ENCODE measurements around the gene CKS1B.

CKS1B gene

DNA sequence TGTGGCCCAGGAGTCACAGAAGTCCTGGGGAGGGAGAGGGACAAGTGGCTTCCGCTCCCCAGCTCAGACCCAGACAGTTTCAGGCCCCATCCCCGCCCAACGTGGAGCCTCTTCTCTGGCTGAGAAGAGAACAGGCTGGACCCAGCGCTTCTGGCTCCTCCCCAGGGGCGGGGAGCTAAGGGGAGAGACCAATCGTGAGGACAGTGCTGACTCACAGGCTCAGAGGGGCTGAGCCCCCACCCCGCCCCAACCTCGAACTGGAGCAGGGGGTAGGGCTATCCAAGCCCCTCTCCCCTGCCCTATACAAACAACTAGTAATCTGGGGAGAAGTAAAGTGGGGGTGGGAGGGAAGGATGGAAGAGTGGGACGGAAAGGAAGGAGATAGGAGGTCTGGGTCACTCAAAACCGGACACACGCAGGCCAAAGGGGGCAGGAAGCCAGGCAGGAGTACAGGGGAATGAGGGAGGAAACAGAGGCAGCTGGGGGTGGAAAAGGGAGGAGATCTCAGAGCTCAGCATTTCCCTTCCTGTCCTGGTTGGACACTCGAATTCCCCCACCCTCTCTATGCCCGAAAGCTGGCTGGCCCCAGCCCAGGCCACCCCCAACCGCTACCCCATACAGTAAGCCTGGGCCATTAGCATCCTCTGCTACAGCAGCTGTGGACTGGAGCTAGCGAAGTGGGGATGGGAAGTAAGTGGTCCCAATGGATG is 3.7 kb upstream of the CKS1B start, which contains the start of gene SHC1:
Gene SHC1, minus strand, starts transcription at position 117 of the 710 bp plus-strand sequence. CDS start 221 bp downstream, outside the sequence.
- Histone ChIP-seq H3K4me1 (ENCODE audit: control insufficient read depth, low read depth, low read length) (peaks cover 6% of the 10 kb centered on the region), H4K8ac (ENCODE audit: low read depth, low read length) (no peak within 1 kb of the TSS), H3K4ac (ENCODE audit: low read depth, low read length) (peak within 1 kb of the TSS; percentile 70), H2BK120ac (ENCODE audit: low read depth, low read length) (peak within 1 kb of the TSS; percentile 5), H3K79me1 (ENCODE audit: low read length) (peaks cover 22% of the 10 kb centered on the region), H3K79me2 (ENCODE audit: control insufficient read depth, insufficient read depth, low read length) (peaks cover 43% of the 10 kb centered on the region), H2AK5ac (ENCODE audit: low read length) (peak within 1 kb of the TSS; percentile 93), H3K4me3 (ENCODE audit: low read length) (peak within 1 kb of the TSS; percentile 79), H3K18ac (ENCODE audit: low read length) (peak within 1 kb of the TSS; percentile 83), H3K56ac (ENCODE audit: low read length) (peak within 1 kb of the TSS; percentile 95), H3K4me2 (ENCODE audit: low read length) (peak within 1 kb of the TSS; percentile 73), H3K23ac (ENCODE audit: low read length) (peak within 1 kb of the TSS; percentile 59), H4K5ac (ENCODE audit: low read length) (peak within 1 kb of the TSS; percentile 85), H3K36me3 (ENCODE audit: control insufficient read depth, insufficient read depth, low read length) (peaks cover 11% of the 10 kb centered on the region), H3K27me3 (ENCODE audit: insufficient read depth, low read length, poor library complexity) (no peaks in the 10 kb centered on the region), H2BK5ac (ENCODE audit: low read length) (peak within 1 kb of the TSS; percentile 94), H2BK15ac (replicated peaks; ENCODE audit: low read depth) (no peak within 1 kb of the TSS), H3K9ac (ENCODE audit: low read length) (peak within 1 kb of the TSS; percentile 95), H3K27ac (ENCODE audit: low read depth, low read length) (peak within 1 kb of the TSS; percentile 96)
- DNase-seq: peak; percentile 98
- WGBS (ENCODE audit: extremely low coverage, insufficient coverage, low lambda C conversion rate): no CpG with 5 or more reads among the region's 15 CpGs

DNA sequence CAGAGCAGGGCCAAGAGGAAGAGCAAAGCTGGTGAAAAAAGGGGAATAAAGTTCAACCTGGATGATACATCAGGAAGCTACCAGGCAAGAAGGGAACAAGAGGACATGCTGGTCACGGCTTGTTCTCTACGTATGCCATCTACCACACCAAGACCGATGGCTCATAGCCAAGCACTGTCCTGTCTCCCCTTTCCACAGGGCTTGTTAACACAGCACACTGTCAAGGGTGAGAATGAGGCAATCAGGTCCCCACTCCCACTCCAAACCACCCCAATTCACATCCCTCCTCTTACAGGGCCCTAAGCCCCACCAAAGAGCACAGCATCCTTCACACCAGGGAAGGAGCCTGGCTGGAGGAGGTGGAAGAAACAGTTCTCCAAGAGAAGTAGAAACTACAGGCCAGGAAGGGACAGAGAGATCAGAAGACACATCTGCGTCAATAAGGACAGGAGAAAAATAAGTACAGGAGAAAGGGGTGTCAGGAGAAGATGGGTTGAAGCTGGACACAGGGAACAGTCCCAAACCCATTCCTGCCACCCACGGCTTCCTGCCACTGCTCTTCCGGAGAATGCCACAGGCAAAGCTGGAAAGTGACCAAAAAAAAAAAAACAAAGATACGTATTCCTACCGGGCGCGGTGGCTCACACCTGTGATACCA is 3.0 kb upstream of the CKS1B start:
- Histone ChIP-seq H2BK120ac (ENCODE audit: low read depth, low read length) (peak overlapping the region; percentile 5), H3K4me1 (ENCODE audit: control insufficient read depth, low read depth, low read length) (peaks cover 9% of the 10 kb centered on the region), H2AK5ac (ENCODE audit: low read length) (peak overlapping the region; percentile 93), H3K56ac (ENCODE audit: low read length) (peak overlapping the region; percentile 95), H2BK5ac (ENCODE audit: low read length) (peak overlapping the region; percentile 94), H4K8ac (ENCODE audit: low read depth, low read length) (no peak overlapping the region), H3K4me3 (ENCODE audit: low read length) (no peak overlapping the region), H3K18ac (ENCODE audit: low read length) (peak overlapping the region; percentile 11), H4K5ac (ENCODE audit: low read length) (peak overlapping the region; percentile 85), H3K27me3 (ENCODE audit: insufficient read depth, low read length, poor library complexity) (no peaks in the 10 kb centered on the region), H3K79me1 (ENCODE audit: low read length) (peaks cover 20% of the 10 kb centered on the region), H3K36me3 (ENCODE audit: control insufficient read depth, insufficient read depth, low read length) (peaks cover 9% of the 10 kb centered on the region), H3K79me2 (ENCODE audit: control insufficient read depth, insufficient read depth, low read length) (peaks cover 50% of the 10 kb centered on the region), H3K23ac (ENCODE audit: low read length) (peak overlapping the region; percentile 48), H3K27ac (ENCODE audit: low read depth, low read length) (peak overlapping the region; percentile 96), H3K9ac (ENCODE audit: low read length) (peak overlapping the region; percentile 71), H3K4ac (ENCODE audit: low read depth, low read length) (peak overlapping the region; percentile 61), H2BK15ac (replicated peaks; ENCODE audit: low read depth) (no peak overlapping the region), H3K4me2 (ENCODE audit: low read length) (peak overlapping the region; percentile 30)
- no CpG with 5 or more reads among the region's 10 CpGs for WGBS (ENCODE audit: extremely low coverage, insufficient coverage, low lambda C conversion rate)
- DNase-seq: peak; percentile 48

DNA sequence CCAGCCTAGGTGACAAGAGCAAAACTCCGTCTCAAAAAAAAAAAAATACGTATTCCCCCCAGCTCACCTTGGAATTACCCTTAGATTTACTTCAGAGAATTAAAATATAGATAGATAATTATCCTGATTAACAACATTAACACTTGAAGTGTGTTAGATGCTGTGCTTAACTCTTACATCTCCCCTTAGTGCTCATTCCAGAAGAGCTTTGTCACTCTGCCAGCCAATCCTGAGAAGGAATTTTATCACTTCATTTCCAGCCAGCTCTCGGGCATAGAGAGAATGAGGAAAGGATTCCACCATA is 2.3 kb upstream of the CKS1B start:
- Histone ChIP-seq H3K4me3 (ENCODE audit: low read length) (no peak overlapping the region), H2AK5ac (ENCODE audit: low read length) (no peak overlapping the region), H3K56ac (ENCODE audit: low read length) (peak overlapping the region; percentile 96), H3K4me2 (ENCODE audit: low read length) (peak overlapping the region; percentile 37), H3K4me1 (ENCODE audit: control insufficient read depth, low read depth, low read length) (peaks cover 11% of the 10 kb centered on the region), H3K27me3 (ENCODE audit: insufficient read depth, low read length, poor library complexity) (no peaks in the 10 kb centered on the region), H4K8ac (ENCODE audit: low read depth, low read length) (no peak overlapping the region), H3K4ac (ENCODE audit: low read depth, low read length) (peak overlapping the region; percentile 29), H3K27ac (ENCODE audit: low read depth, low read length) (peak overlapping the region; percentile 96), H3K36me3 (ENCODE audit: control insufficient read depth, insufficient read depth, low read length) (peaks cover 5% of the 10 kb centered on the region), H4K5ac (ENCODE audit: low read length) (no peak overlapping the region), H2BK5ac (ENCODE audit: low read length) (peak overlapping the region; percentile 91), H2BK15ac (replicated peaks; ENCODE audit: low read depth) (no peak overlapping the region), H3K9ac (ENCODE audit: low read length) (peak overlapping the region; percentile 69), H3K18ac (ENCODE audit: low read length) (peak overlapping the region; percentile 81), H2BK120ac (ENCODE audit: low read depth, low read length) (peak overlapping the region; percentile 40), H3K79me1 (ENCODE audit: low read length) (peaks cover 19% of the 10 kb centered on the region), H3K23ac (ENCODE audit: low read length) (no peak overlapping the region), H3K79me2 (ENCODE audit: control insufficient read depth, insufficient read depth, low read length) (peaks cover 57% of the 10 kb centered on the region)
- WGBS (ENCODE audit: extremely low coverage, insufficient coverage, low lambda C conversion rate): no CpG with 5 or more reads among the region's 3 CpGs
- DNase-seq: no peak

DNA sequence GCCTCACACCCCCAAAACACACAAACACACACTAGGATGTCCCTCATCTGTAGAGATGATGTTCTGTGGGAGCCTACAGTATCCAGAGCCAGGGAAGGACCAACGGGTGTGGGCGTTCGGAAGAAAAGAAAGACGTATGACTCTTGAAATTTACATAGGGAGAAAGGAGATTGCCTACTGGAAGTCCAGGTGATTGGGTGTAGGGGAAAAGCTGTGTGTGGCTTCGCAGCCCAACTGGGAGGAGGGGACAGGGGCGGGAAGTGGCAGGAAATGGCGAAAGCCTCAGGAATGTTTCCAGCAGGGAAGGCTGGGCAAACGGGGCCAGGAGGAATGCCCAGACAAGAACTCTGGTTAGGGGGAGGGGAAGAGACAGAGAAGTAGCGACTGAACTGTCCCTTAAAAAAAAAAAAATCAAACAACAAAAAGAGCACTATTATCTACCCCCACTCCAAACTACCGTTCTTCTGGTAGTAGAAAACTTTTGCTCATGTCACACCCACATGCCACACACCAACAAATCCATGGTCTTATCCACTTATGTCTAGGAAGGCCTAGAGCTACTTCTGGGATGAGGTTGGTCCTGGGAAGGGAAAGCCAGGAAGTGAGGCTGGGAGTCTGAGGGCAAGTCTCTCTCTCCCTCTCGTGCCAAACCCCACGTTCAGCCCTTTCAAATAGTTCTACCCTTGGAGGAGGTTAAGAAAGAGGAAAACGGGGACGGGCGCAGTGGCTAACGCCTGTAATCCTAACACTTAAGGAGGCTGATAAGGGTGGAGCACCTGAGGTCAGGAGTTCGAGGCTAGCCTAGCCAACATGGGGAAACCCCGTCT is 1.8 kb upstream of the CKS1B start:
- H3K79me1 ChIP-seq (ENCODE audit: low read length): peaks cover 15% of the 10 kb centered on the region
- peak; percentile 99 for DNase-seq
- H2BK15ac ChIP-seq (replicated peaks; ENCODE audit: low read depth): no peak overlapping the region
- WGBS (ENCODE audit: extremely low coverage, insufficient coverage, low lambda C conversion rate): no CpG with 5 or more reads among the region's 18 CpGs
- H3K4me2 ChIP-seq (ENCODE audit: low read length): peak overlapping the region; percentile 54
- peaks cover 58% of the 10 kb centered on the region for H3K79me2 ChIP-seq (ENCODE audit: control insufficient read depth, insufficient read depth, low read length)
- H3K4me3 ChIP-seq (ENCODE audit: low read length): peak overlapping the region; percentile 36
- H3K18ac ChIP-seq (ENCODE audit: low read length): peak overlapping the region; percentile 81
- H3K9ac ChIP-seq (ENCODE audit: low read length): peak overlapping the region; percentile 72
- peak overlapping the region; percentile 100 for H2BK5ac ChIP-seq (ENCODE audit: low read length)
- no peaks in the 10 kb centered on the region for H3K27me3 ChIP-seq (ENCODE audit: insufficient read depth, low read length, poor library complexity)
- peak overlapping the region; percentile 7 for H2AK5ac ChIP-seq (ENCODE audit: low read length)
- no peak overlapping the region for H3K23ac ChIP-seq (ENCODE audit: low read length)
- peak overlapping the region; percentile 96 for H3K27ac ChIP-seq (ENCODE audit: low read depth, low read length)
- peak overlapping the region; percentile 98 for H3K56ac ChIP-seq (ENCODE audit: low read length)
- H3K36me3 ChIP-seq (ENCODE audit: control insufficient read depth, insufficient read depth, low read length): no peaks in the 10 kb centered on the region
- no peak overlapping the region for H4K8ac ChIP-seq (ENCODE audit: low read depth, low read length)
- H4K5ac ChIP-seq (ENCODE audit: low read length): peak overlapping the region; percentile 29
- H3K4ac ChIP-seq (ENCODE audit: low read depth, low read length): peak overlapping the region; percentile 98
- peaks cover 11% of the 10 kb centered on the region for H3K4me1 ChIP-seq (ENCODE audit: control insufficient read depth, low read depth, low read length)
- peak overlapping the region; percentile 49 for H2BK120ac ChIP-seq (ENCODE audit: low read depth, low read length)

DNA sequence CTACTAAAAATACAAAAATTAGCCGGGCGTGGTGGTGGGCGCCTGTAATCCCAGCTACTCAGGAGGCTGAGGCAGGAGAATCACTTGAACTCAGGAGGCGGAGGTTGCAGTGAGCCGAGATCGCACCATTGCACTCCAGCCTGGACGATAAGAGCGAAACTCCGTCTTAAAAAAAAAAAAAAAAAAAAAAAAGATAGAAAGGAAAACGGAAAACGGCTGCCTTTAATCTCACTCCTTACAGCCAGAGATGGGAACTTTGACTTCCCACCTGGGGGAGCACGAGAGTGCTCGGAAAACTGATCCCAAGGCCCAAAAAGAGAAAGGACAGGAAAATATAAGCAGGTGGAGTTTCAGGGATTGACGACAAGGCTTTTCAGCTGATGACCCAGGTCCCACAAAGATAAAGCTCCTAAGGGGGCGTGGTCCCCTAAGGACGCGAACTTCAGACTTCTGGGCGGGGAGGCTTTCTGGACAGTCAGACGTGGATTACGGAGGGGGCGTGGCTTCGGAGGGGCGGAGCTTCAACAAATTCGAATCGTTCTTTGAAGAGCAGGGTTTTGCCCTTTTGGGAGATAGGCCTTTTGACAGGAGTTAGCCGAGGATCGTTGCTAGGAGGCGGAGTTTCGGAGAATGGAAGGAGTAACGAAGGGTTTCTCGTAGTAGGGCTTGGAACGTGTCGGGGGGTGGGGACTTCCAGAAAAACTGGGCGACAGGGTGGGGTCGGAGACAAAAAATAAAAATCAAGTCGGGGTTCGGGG is 958 bp upstream of the CKS1B start:
- Histone ChIP-seq H2BK5ac (ENCODE audit: low read length) (peak overlapping the region; percentile 80), H3K27ac (ENCODE audit: low read depth, low read length) (peak overlapping the region; percentile 96), H3K36me3 (ENCODE audit: control insufficient read depth, insufficient read depth, low read length) (peaks cover 2% of the 10 kb centered on the region), H3K4ac (ENCODE audit: low read depth, low read length) (peak overlapping the region; percentile 98), H3K4me1 (ENCODE audit: control insufficient read depth, low read depth, low read length) (peaks cover 11% of the 10 kb centered on the region), H2BK15ac (replicated peaks; ENCODE audit: low read depth) (no peak overlapping the region), H2BK120ac (ENCODE audit: low read depth, low read length) (no peak overlapping the region), H3K23ac (ENCODE audit: low read length) (no peak overlapping the region), H3K27me3 (ENCODE audit: insufficient read depth, low read length, poor library complexity) (no peaks in the 10 kb centered on the region), H3K18ac (ENCODE audit: low read length) (peak overlapping the region; percentile 96), H4K8ac (ENCODE audit: low read depth, low read length) (no peak overlapping the region), H3K4me3 (ENCODE audit: low read length) (peak overlapping the region; percentile 62), H2AK5ac (ENCODE audit: low read length) (no peak overlapping the region), H3K4me2 (ENCODE audit: low read length) (peak overlapping the region; percentile 55), H3K56ac (ENCODE audit: low read length) (peak overlapping the region; percentile 98), H3K9ac (ENCODE audit: low read length) (peak overlapping the region; percentile 72), H3K79me2 (ENCODE audit: control insufficient read depth, insufficient read depth, low read length) (peaks cover 58% of the 10 kb centered on the region), H4K5ac (ENCODE audit: low read length) (no peak overlapping the region), H3K79me1 (ENCODE audit: low read length) (peaks cover 10% of the 10 kb centered on the region)
- peak; percentile 100 for DNase-seq
- no CpG with 5 or more reads among the region's 37 CpGs for WGBS (ENCODE audit: extremely low coverage, insufficient coverage, low lambda C conversion rate)
